Measurements from ENCODE around the gene RBBP8NL. TPM values are rescaled to one million over a fixed set of nuclear protein-coding genes. Genes with fewer than 3 reads are reported as not detected.

Gene RBBP8NL
- total RNA-seq, 1 donor from 2014 or later = 0.10 TPM

DNA sequence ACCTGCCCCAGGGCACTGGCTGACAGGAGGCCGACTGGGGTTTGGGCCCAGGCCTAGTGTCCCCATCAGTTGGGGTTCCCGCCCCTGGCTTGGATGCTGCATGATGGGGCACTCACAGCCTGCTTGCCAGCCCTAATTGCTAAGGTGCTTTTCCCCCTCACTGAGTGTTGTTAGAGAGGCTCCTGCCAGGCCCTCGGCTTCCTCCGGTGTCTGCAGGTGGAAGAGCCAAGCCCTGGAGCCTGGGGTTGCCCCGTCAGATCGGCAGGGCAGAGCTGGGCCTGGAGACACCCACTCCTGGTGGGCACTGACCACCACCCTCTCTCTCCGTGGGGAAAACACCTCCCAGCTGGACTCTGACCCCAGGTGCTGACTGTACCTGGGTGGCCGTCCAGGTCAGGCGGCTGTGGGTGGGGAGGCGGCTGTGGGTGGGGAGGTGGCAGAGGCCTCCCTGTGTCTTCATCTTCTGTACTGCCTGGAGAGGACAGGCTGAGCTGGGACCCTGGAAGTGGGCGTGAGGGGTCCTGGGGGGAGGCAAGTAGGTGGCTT is 14.2 kb downstream of the RBBP8NL start:
- no peak overlapping the region for H3K27ac Mint-ChIP-seq (ENCODE audit: unreplicated experiment)
- H3K36me3 Mint-ChIP-seq (ENCODE audit: low read depth, unreplicated experiment) = no peaks in the 10 kb centered on the region
- H3K27me3 Mint-ChIP-seq (ENCODE audit: unreplicated experiment) = peaks cover 6% of the 10 kb centered on the region
- H3K9me3 Mint-ChIP-seq (ENCODE audit: unreplicated experiment) = no peaks in the 10 kb centered on the region
- no peak overlapping the region for H3K4me3 Mint-ChIP-seq (ENCODE audit: unreplicated experiment)
- no peak for DNase-seq (ENCODE audit: low spot score)
- TF ChIP-seq, protein P1, sequence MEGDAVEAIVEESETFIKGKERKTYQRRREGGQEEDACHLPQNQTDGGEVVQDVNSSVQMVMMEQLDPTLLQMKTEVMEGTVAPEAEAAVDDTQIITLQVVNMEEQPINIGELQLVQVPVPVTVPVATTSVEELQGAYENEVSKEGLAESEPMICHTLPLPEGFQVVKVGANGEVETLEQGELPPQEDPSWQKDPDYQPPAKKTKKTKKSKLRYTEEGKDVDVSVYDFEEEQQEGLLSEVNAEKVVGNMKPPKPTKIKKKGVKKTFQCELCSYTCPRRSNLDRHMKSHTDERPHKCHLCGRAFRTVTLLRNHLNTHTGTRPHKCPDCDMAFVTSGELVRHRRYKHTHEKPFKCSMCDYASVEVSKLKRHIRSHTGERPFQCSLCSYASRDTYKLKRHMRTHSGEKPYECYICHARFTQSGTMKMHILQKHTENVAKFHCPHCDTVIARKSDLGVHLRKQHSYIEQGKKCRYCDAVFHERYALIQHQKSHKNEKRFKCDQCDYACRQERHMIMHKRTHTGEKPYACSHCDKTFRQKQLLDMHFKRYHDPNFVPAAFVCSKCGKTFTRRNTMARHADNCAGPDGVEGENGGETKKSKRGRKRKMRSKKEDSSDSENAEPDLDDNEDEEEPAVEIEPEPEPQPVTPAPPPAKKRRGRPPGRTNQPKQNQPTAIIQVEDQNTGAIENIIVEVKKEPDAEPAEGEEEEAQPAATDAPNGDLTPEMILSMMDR (IDR thresholded peaks at IDR 0.05; ENCODE audit: unreplicated experiment) = no peak
- no peaks in the 10 kb centered on the region for H3K4me1 Mint-ChIP-seq (ENCODE audit: unreplicated experiment)

DNA sequence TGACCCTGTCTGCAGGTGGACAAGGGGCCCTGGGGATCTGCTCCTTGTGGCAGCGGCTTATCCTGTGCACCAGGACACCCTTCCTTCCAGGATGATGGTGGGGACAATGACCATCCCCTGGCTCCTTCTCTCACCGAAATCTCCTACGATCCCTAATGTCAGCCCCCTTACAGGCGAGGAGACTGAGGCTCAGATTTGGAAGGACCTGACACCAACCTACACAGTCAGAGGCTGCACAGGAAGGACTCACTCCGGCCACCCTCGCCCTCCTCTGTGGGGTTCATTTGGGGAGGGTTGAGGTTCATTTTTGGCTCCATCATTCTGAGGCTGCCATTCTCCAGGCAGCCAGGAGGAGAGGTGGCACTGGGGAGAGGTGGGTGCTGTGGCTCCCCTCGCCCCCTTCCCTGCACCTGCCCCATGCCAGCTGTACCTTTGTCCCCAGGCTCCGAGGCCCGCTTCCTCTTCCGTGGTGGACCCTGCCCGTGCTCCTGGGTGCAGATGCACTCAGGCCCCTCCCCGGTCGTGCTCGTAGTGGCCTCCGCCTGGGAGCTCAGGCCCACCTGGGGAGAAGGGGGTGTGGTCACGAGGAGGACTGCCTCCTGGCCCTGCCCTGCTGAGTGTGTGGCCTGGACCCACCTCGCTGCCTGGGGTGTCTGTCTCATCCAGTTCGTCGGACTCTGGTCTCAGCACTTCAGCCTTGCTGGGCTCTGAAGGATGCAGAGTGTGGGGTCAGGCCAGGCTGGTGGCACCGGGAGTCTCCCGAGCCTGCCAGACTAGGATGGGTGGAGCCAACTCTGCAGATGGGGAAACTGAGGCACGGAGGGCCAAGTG is 14.9 kb downstream of the RBBP8NL start:
- Mint-ChIP-seq H3K27me3 (ENCODE audit: unreplicated experiment) (peaks cover 6% of the 10 kb centered on the region), H3K4me1 (ENCODE audit: unreplicated experiment) (no peaks in the 10 kb centered on the region), H3K36me3 (ENCODE audit: low read depth, unreplicated experiment) (no peaks in the 10 kb centered on the region), H3K9me3 (ENCODE audit: unreplicated experiment) (no peaks in the 10 kb centered on the region), H3K4me3 (ENCODE audit: unreplicated experiment) (no peak overlapping the region), H3K27ac (ENCODE audit: unreplicated experiment) (no peak overlapping the region)
- TF ChIP-seq, protein P1 (IDR thresholded peaks at IDR 0.05; ENCODE audit: unreplicated experiment) = no peak
- no peak for DNase-seq (ENCODE audit: low spot score)

DNA sequence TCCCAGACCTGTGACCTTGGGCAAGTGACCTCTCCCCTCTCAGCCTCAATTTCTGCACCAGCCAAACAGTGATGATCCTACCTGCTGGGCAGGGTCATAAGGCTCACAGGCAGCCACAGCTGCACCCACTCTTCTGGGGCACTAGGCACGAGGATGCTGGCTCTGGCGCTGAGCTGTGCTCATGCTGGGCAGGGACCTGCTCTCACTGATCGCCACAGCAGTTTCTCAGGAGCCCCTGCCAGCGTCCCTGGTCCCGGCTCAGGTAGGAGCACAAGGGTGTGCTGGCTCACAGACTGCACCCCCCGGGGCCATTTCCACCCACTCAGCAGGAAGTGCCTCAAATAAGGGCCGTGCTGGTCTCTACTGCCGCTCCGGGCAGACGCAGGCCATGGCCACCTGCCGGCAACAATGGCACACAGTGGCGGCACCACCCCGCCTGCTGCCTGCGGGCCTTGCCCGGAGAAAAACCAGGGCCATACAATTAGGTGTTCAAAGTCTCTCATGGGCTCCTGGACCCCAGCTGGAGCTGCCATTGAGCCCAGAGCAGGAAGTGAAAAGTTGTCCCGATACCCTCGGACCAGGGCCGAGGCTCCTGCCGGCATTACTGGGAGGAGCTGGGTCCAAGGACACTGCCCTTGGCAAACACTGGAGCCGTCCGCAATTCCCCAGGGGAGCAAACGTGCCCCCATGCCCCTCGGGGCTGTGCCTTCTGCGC is 15.7 kb downstream of the RBBP8NL start:
- TF ChIP-seq, protein P1 (IDR thresholded peaks at IDR 0.05; ENCODE audit: unreplicated experiment) = no peak
- no peaks in the 10 kb centered on the region for H3K36me3 Mint-ChIP-seq (ENCODE audit: low read depth, unreplicated experiment)
- H3K9me3 Mint-ChIP-seq (ENCODE audit: unreplicated experiment) = no peaks in the 10 kb centered on the region
- no peak overlapping the region for H3K27ac Mint-ChIP-seq (ENCODE audit: unreplicated experiment)
- H3K27me3 Mint-ChIP-seq (ENCODE audit: unreplicated experiment) = peaks cover 6% of the 10 kb centered on the region
- H3K4me3 Mint-ChIP-seq (ENCODE audit: unreplicated experiment) = no peak overlapping the region
- H3K4me1 Mint-ChIP-seq (ENCODE audit: unreplicated experiment) = no peaks in the 10 kb centered on the region
- no peak for DNase-seq (ENCODE audit: low spot score)

DNA sequence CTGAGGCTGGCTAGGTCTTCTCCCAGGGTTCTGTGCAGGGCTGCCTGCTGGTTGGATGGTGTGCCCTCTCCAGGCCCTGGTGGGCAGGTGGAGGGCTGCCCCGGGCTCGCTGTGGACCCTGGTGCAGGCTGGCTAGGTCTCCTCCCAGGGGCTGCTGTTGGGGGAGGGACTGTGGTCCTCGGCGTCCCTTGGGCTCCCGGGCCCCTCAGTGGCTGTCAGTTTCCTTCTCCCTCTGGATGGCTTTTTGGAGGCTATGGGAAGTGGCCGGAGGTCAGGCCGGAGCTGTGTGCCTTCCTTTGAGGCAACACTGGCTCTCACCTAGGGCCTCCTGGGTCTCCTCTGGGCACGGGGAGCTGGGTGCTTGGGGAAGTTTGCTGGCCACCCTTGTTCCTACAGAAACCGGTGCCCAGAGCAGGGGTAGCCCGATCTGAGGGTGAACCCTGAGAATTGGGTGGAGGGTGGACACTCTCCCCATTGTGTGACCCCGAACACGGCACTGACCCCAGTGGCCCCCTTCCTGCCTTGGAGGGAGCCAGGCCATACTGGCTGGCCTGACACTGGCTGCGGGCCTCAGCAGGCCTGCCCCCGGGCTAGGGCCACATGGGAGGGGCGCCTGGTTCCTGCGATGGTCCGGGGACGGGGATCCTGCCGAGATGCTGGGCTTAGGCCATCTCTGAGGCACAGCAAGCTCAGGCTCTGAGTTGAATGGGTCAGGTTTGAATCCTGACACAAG is 16.4 kb downstream of the RBBP8NL start:
- H3K4me1 Mint-ChIP-seq (ENCODE audit: unreplicated experiment) = peaks cover 1% of the 10 kb centered on the region
- H3K4me3 Mint-ChIP-seq (ENCODE audit: unreplicated experiment) = no peak overlapping the region
- TF ChIP-seq, protein P1 (IDR thresholded peaks at IDR 0.05; ENCODE audit: unreplicated experiment) = no peak
- no peak for DNase-seq (ENCODE audit: low spot score)
- H3K27me3 Mint-ChIP-seq (ENCODE audit: unreplicated experiment) = peaks cover 6% of the 10 kb centered on the region
- H3K36me3 Mint-ChIP-seq (ENCODE audit: low read depth, unreplicated experiment) = no peaks in the 10 kb centered on the region
- H3K9me3 Mint-ChIP-seq (ENCODE audit: unreplicated experiment) = no peaks in the 10 kb centered on the region
- no peak overlapping the region for H3K27ac Mint-ChIP-seq (ENCODE audit: unreplicated experiment)

All from endothelial cell (in vitro differentiated cells).